Osteocyte (in vitro differentiated cells): ENCODE results near the gene RTN4RL1. TPM values are rescaled to one million over a fixed set of nuclear protein-coding genes. Genes with fewer than 3 reads are reported as not detected.
A peak's percentile ranks its signal among the peaks of the same experiment; 100 is the strongest.

Experiments
- DNase-seq: peaks from one replicate; pipeline ENCODE4 v3.0.0; 2021; ENCODE audit warnings: mixed read lengths; ENCODE audit not compliant: unreplicated experiment; ENCODE audit errors: extremely low spot score
- H3K27ac Mint-ChIP-seq: one replicate; pipeline ENCODE4 v1.8.0; 2021; ENCODE audit warnings: mild to moderate bottlenecking, mixed read lengths; ENCODE audit not compliant: unreplicated experiment
- H3K27me3 Mint-ChIP-seq: one replicate; pipeline ENCODE4 v1.8.0; 2021; ENCODE audit warnings: mixed read lengths; ENCODE audit not compliant: unreplicated experiment
- H3K36me3 Mint-ChIP-seq: one replicate; pipeline ENCODE4 v1.8.0; 2021; ENCODE audit warnings: mixed read lengths; ENCODE audit not compliant: unreplicated experiment
- H3K4me1 Mint-ChIP-seq: one replicate; pipeline ENCODE4 v1.8.0; 2021; ENCODE audit warnings: mixed read lengths; ENCODE audit not compliant: unreplicated experiment
- H3K4me3 Mint-ChIP-seq: one replicate; pipeline ENCODE4 v1.8.0; 2021; ENCODE audit warnings: mild to moderate bottlenecking, moderate library complexity, mixed read lengths; ENCODE audit not compliant: unreplicated experiment
- H3K9me3 Mint-ChIP-seq: one replicate; pipeline ENCODE4 v1.8.0; 2021; ENCODE audit warnings: mixed read lengths; ENCODE audit not compliant: unreplicated experiment
- CTCF ChIP-seq: fragments of 200-600 bp; sonication (generic); IDR thresholded peaks from 2 replicates; pipeline ENCODE4 v1.5.0; 2021; ENCODE audit warnings: antibody characterized with exemption, mild to moderate bottlenecking, moderate library complexity
- total RNA-seq: library from RNA; stranded (reverse); gene quantifications from 2 replicates; pipeline ENCODE4 v1.2.1, GENCODE V29; 2021

RTN4RL1 gene
- total RNA-seq, 1 donor from 2014 or later, result 3.7 TPM

DNA sequence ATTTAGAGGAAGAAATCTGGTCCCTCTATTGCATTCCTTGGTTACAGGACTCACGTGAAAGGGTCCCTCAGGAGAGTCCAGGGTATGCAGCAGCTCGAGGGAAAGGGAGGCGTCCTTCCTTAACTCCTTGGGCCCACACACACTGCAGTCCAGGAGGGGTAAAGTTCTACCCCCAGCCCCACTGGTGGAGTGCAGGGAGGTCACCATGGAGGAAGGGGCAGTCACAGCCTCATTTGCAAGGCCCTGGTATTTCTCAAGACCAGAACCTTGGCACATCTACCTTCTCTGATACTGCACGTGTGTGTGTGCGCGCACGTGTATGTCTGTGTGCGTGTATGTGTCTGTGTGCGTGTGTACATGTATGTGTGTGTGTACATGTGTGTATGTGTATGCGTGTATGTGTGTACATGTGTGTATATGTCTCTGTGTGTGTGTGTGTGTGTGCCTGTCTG, 40.8 kb upstream of the RTN4RL1 start:
- H3K27me3 Mint-ChIP-seq, result no peaks in the 10 kb centered on the region
- H3K4me1 Mint-ChIP-seq, result peaks cover 70% of the 10 kb centered on the region
- no peaks in the 10 kb centered on the region for H3K9me3 Mint-ChIP-seq
- peaks cover 21% of the 10 kb centered on the region for H3K36me3 Mint-ChIP-seq
- H3K27ac Mint-ChIP-seq, result peak overlapping the region; percentile 67
- DNase-seq, result no peak
- no peak overlapping the region for H3K4me3 Mint-ChIP-seq
- TF ChIP-seq CTCF, result no peak

GRCh38 chr17:2064980-2065785, 40.0 kb upstream of the RTN4RL1 start:
- peak; percentile 45 for TF ChIP-seq CTCF
- Mint-ChIP-seq H3K9me3 (no peaks in the 10 kb centered on the region), H3K27ac (peak overlapping the region; percentile 59), H3K4me1 (peaks cover 70% of the 10 kb centered on the region), H3K36me3 (peaks cover 26% of the 10 kb centered on the region), H3K4me3 (no peak overlapping the region), H3K27me3 (no peaks in the 10 kb centered on the region)
- no peak for DNase-seq

- H3K27me3 Mint-ChIP-seq, result no peaks in the 10 kb centered on the region
- no peak for DNase-seq
- peaks cover 71% of the 10 kb centered on the region for H3K4me1 Mint-ChIP-seq
- H3K36me3 Mint-ChIP-seq, result peaks cover 29% of the 10 kb centered on the region
- TF ChIP-seq CTCF, result no peak
- H3K4me3 Mint-ChIP-seq, result no peak overlapping the region
- no peaks in the 10 kb centered on the region for H3K9me3 Mint-ChIP-seq
- H3K27ac Mint-ChIP-seq, result no peak overlapping the region
Observed at GRCh38 chr17:2064520-2064971, 39.4 kb upstream of the RTN4RL1 start.

- DNase-seq, result no peak
- Mint-ChIP-seq H3K27me3 (no peaks in the 10 kb centered on the region), H3K9me3 (no peaks in the 10 kb centered on the region), H3K4me3 (no peak overlapping the region), H3K36me3 (peaks cover 30% of the 10 kb centered on the region), H3K4me1 (peaks cover 73% of the 10 kb centered on the region), H3K27ac (no peak overlapping the region)
- TF ChIP-seq CTCF, result no peak
Observed at GRCh38 chr17:2064147-2064489, 39.0 kb upstream of the RTN4RL1 start.

DNA sequence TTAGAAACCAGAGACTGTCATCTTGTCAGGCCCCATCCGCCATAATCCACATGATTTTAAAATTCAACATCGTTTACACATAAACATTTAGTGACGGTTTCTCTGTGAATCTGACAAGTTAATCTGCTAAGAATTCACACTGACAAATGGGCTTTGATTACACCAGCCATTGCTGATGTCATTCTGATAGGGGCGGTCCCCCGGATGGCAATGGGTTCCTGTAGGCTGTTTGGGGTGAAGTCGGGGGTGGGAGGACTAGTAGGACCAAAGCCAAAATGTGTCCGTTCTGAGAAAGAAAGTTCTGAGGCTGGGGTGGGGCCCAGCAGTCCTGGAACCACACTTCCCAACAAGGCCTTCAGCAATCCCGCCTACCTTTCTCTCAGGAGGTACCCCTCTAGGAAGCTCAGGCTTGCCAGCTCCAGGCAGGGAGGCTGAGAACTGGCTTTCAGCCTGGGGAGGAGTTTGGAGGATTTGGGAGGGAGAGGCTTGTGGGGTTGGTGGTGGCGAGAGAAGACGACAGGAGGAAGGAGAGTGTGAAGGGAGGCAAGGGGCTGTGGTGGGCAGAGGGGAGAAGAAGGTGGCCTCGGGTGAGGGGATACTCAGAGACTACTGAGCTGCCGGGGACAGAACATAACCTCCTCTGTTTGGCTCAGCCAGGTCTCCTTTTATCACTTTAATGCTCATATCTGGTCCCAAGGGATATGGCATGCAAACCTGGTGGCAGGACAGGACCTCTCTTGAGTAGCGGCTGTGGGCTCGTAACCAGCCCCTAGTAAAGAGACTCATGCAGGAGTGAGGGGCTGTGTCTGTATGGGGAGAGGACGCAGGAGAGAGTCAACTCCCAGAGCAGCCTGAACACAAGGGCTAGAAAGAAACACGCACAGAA, 38.4 kb upstream of the RTN4RL1 start:
- H3K36me3 Mint-ChIP-seq, result peaks cover 30% of the 10 kb centered on the region
- no peak overlapping the region for H3K4me3 Mint-ChIP-seq
- no peak for DNase-seq
- no peak for TF ChIP-seq CTCF
- H3K9me3 Mint-ChIP-seq, result no peaks in the 10 kb centered on the region
- H3K27me3 Mint-ChIP-seq, result no peaks in the 10 kb centered on the region
- peak overlapping the region; percentile 75 for H3K27ac Mint-ChIP-seq
- peaks cover 67% of the 10 kb centered on the region for H3K4me1 Mint-ChIP-seq
